ENCODE results near the gene AMZ1.
"Not testable (repeated sequence)": the region's sequence is repeated elsewhere in the genome, so short reads cannot be mapped to it uniquely, and the experiment has no call there.

Gene AMZ1

GRCh38 chr7:2668401-2668800, 19.6 kb upstream of the AMZ1 start:
- DNase-seq (ENCODE audit: low spot score), result no peak

- DNase-seq (ENCODE audit: low spot score), result no peak
Measured at GRCh38 chr7:2670171-2670570, 17.8 kb upstream of the AMZ1 start.

DNA sequence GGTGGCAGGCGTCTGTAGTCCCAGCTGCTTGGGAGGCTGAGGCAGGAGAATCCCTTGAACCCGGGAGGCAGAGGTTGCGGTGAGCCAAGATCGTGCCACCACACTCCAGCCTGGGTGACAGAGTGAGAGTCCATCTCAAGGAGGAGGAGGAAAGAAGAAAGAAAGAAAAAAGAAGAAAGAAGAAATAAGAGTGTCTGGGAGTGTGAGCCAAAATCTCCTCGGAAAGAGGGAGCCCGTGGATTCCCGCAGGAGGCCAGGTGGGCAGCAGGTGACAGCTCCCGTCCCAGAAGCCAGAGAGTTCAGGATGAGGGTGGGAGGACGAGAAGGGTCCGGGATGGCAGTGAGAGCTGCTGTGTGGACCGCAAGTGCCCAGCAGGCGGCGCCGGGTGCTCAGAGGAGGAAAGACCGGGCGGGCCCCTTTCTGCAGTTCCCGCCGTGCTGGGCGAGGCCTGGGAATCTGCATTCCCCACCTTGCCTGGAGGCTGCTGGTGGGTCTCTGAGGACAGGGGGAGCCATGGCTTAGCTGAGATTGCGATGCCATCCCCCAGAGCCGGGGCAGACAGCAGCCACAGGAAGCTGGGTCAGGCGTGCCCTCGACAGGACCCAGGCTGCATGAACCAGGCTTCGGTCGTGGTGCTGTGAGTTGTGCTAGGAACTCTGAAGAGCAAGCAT, 17.1 kb upstream of the AMZ1 start:
- peak; percentile 84 for DNase-seq (ENCODE audit: low spot score)

DNA sequence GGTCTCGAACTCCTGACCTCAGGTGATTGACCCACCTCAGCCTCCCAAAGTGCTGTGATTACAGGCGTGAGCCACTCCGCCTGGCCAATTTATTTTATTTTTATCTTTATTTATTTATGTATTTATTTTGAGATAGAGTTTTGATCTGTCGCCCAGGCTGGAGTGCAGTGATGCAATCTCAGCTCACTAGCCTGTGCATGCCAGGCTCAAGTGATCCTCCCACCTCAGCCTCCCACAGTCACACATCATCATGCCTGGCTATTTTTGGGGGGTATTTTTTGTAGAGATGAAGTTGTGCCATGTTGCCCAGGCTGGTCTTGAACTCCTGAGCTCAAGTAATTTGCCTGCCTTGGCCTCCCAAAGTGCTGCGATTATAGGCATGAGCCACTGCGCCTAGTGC, 14.8 kb upstream of the AMZ1 start:
- not testable (repeated sequence) for DNase-seq (ENCODE audit: low spot score)

DNA sequence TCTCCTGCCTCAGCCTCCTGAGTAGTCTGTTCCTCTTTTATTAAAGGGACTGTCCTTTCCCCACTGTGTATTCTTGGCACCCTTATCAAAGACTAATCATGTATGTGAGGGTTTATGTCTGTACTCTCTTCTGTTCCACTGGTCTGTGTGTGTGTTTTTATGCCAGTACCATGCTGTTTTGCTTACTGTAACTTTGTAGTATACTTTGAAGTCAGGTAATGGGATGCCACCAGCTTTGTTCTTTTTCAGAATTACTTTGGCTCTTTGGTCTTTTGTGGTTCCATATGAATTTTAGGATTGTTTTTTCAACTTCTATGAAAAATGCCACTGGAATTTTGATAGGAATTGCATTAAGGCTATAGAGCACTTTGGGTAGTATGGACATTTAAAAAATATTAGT, 14.1 kb upstream of the AMZ1 start:
- no peak for DNase-seq (ENCODE audit: low spot score)

GRCh38 chr7:2675256-2675764, 12.7 kb upstream of the AMZ1 start:
- DNase-seq (ENCODE audit: low spot score), result no peak

DNA sequence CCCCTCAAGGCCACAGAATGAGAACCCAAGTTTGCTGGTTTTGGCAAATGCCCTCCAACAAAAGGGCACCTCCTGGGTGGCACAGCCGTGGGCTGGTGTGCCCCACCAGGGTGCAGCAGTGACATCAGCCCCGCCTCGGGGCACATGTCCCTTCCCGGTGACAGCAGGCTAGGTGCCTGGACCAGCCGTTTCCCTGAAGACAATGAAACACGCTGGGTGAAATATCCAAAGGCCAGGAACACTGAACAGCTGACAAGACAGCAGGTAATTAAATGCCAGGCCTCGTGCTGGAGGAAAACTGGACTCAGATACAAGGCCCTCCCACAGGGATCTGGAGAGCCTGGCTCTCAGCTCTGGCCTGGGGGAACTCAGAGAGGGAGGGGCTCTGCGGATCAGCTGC, 11.4 kb upstream of the AMZ1 start:
- not testable (repeated sequence) for DNase-seq (ENCODE audit: low spot score)

- not testable (repeated sequence) for DNase-seq (ENCODE audit: low spot score)
Measured at GRCh38 chr7:2678454-2678853, 9.5 kb upstream of the AMZ1 start.

DNA sequence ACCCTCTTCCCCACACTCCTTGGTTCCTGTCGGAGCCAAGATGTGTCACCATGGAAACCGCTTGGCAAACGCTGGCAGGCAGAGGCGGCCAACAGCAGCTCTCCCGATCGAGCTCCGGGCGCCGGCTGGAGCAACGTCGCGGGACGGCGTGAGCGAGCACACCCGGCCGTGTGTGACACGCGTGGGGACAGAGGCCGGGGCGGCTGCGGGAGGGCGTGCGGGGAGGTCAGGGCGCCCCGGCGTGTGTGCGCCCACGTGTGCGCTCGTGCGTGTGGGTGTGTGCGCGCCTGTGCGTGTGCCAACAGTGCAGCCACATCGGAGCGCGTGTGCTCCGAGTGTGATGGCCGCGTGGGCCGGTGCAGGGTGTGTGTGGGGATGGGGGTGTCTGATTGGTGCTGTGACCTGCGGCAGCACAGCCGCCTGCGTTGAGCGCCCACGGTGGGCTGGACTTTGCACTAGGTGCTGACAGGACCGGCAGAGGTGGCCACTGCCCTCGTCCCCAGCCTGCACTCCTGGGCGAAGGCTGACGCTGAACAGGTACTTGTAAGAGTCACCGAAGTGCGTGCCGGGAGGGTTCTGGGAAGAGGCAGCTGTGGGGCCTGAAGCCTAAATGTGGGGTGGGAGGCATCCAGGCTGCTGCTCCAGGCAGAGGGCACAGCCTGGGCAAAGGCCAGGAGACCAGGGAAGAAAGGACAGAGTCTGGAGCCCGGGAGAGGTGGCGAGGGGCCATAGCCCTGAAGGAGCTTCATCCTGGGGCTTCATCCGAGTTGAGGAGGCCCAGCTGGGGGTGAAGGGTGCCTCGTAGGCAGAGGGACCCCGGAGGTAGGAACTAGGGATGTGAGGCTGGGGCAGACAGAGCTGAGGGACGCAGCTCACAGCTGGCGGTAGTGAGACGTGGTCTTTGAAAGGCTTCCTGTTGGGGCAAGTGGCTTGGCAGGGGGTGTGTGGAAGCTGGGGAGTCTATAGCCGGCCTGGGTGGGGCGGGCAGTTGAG, 8.6 kb upstream of the AMZ1 start:
- not testable (repeated sequence) for DNase-seq (ENCODE audit: low spot score)

DNA sequence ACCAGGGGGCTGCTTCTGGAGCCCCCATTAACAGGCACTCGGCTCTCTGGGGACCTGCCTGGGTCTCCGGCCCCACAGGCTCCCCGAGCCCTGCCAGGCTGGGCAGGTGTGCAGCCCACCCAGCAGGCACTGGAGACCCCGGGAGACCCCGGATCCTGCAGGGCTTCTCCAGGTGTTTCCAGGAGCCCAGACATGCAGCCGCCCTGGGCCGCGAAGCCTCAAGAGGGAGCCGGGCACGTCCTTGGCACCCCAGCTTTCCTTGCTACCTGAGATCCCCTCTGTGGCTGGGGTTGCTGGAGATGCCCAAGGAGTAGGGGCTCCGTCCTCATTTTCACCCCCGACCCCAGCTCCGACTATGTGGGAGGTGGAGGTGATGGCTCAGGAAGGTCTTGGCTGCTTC, 7.7 kb upstream of the AMZ1 start:
- no peak for DNase-seq (ENCODE audit: low spot score)

DNA sequence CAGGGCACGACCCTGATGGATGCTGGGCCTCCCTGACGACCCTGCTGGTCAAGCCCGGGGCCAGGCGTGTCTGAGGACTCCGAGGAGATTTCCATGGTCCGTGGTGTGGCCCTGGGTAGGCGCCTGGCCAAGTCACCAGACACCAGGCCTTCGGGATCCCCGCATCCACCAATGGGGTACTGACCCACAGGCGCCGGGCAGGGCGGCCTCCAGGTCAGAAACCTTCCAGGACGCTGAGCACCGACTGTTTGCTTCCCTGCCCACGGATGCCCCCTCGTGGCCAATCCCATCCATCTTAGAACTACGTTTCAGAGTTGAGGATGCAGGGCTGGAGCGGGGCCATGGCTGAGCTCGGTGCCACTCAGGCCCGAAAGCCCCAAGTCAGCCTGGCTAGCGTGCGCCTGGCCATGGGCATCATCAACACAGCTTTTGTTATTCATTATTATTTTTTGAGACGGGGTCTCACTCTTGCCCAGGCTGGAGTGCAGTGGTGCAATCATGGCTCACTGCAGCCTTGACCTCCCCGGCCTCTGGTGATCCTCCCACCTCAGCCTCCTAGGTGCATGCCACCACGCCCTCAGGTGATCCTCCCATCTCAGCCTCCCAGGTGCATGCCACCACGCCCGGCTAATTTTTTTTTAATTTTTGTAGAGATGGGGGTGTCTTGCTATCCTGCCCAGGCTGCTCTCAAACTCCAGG, 7.1 kb upstream of the AMZ1 start:
- peak; percentile 84 for DNase-seq (ENCODE audit: low spot score)

DNA sequence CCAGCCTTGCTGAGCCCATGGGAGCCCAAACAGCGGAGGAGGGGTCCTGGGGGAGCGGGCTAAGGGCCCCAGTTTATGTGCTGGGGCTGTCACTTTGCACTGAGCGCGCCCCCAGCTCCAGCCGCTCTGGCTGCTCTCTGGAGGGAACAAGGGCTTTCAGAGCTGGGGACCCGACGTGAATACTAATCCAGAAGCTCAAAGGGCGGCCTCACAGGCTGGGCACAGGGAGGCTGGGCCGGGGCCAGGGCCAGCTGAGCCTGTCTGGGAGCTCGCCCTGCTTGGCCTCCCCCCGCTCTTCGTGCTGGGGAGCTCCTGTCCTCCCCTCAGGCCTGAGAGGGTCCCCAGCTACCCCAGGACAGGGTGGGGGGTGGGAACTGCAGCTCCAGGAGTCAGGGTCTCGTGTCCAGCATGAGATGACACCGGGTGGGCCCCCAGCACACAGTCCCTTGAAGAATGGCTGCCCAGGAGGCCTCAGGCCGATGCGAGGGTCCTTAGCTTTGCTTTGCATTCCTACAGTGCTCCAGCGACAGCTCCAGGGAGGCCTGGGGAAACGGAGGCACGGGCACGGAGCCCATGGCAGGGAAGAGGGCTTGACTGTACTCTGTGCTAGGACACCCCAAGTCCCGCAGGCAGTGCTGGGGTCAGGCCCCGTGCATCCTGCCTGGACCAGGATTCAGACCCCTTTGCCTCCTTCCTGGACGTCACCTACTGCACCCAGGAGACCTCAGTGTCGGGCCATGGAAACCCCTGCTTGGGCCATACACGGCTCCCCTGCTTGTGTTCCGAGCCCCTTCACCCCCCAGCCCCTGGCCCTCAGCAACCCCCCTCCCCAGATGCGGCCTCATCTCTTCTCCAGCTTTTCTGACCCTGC, 5.8 kb upstream of the AMZ1 start:
- no peak for DNase-seq (ENCODE audit: low spot score)

GRCh38 chr7:2684501-2684900, 3.5 kb upstream of the AMZ1 start:
- no peak for DNase-seq (ENCODE audit: low spot score)

GRCh38 chr7:2686101-2686500, 1.9 kb upstream of the AMZ1 start:
- no peak for DNase-seq (ENCODE audit: low spot score)

- no peak for DNase-seq (ENCODE audit: low spot score)
Measured at GRCh38 chr7:2687338-2687869, 598 bp upstream of the AMZ1 start.

GRCh38 chr7:2688409-2689342, 674 bp downstream of the AMZ1 start:
- no peak for DNase-seq (ENCODE audit: low spot score)

DNA sequence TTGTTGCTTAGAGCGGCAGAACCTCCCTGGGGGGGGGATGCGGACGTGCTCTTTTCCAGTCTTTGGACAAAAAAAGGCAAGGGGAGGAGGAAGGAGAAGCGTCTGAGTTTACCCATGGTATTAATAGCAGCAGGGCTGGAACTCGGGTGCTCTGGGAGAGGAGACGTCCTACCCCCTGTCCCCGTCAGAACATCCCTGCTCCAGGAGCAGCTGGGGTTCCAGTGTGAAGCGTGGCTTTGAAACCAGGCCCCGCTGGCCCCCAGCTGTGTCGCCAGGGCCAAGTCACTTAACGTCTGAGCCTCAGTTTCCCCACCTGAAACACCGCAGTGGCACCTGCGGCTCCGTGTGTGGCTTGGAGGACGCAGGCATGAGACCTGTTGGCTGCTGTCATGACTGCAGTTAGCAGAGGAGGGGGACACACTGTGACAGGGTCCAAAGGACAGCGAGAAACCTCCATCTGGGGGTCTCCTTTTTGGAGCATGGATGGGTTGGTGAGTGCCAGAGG, 1.4 kb downstream of the AMZ1 start:
- DNase-seq (ENCODE audit: low spot score), result no peak

DNA sequence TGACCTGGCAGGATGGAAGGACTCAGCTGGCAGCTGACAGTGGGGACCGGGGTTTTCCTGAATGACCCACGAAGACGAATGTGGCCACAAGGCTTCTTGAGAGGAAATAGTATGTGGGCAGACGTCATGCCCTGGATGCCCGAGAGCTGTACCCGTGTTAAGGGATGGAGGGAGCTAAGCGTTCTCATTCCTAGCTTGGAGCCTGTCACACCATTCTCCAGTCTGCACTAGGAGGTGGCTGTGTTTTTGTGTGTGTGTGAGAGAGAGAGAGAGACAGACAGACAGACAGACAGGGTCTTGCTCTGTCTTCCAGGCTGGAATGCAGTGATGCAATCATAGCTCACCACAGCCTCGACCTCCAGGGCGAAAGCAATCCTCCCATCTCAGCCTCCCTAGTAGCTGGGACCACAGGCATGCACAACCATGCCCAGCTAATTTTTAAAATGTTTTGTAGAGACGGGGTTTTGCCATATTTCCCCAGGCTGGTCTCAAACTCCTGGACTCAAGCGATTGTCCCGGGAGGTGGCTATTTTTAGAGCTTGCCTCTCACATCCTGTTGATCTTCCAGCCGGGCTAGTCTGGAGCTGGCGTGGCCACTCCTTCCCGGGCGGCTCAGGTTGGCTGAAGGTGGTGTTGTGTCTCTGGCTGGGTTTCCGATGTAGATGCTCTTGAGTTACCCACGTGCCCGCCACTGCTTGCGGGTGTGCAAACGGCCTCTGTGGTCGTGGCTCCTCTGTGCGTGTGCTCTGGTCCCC, 2.1 kb downstream of the AMZ1 start:
- no peak for DNase-seq (ENCODE audit: low spot score)

Measured in ecto neural progenitor cell (in vitro differentiated cells).